ENCODE results near the gene VPS11. TPM values are rescaled to one million over a fixed set of nuclear protein-coding genes. Genes with fewer than 3 reads are reported as not detected.

Gene VPS11
- 10 to 100 TPM; 20.5 to 25.4 TPM for total RNA-seq

GRCh38 chr11:119067371-119068222 lies at the start of gene VPS11:
Gene VPS11 (plus strand): TSS chr11:119067818. CDS start chr11:119067824, 6 bp downstream.
- intact Hi-C loops (cut with DNase I, micrococcal nuclease): loop anchor here (1.0 to 2.0 kb wide), 14 partner anchors 10 to 271 kb away; partner anchors contain the start of genes HINFP (in 2 of the 2), HMBS (in 2 of the 2), HYOU1 (in 2 of the 2) and RPS25 (in 2 of the 2)
- peak; percentile 98 for ATAC-seq
- H3K27ac Mint-ChIP-seq: peak within 1 kb of the TSS; percentile 98

GRCh38 chr11:119018074-119018938 lies 49.3 kb upstream of the VPS11 start, which contains the start of the genes RPS25 and TRAPPC4:
Gene RPS25 (minus strand): TSS chr11:119018343. CDS start chr11:119018284, 59 bp downstream.
Gene TRAPPC4 (plus strand): TSS chr11:119018766. CDS start chr11:119018796, 30 bp downstream.
- Mint-ChIP-seq H3K4me1 (peaks cover 53% of the 10 kb centered on the region), H3K36me3 (ENCODE audit: low read depth) (peaks cover 82% of the 10 kb centered on the region), H3K4me3 (peak within 1 kb of the TSS; percentile 99), H3K9me3 (ENCODE audit: low read depth) (no peaks in the 10 kb centered on the region), H3K27me3 (no peaks in the 10 kb centered on the region), H3K27ac (peak within 1 kb of the TSS; percentile 99)
- ATAC-seq: peak; percentile 92
- intact Hi-C loops (cut with DNase I, micrococcal nuclease): loop anchor here (1.0 to 5.0 kb wide), 18 partner anchors 12 to 659 kb away; partner anchors contain the start of genes CENATAC (in 2 of the 2), HINFP (in 2 of the 2), HYOU1 (in 2 of the 2) and SLC37A4 (in 2 of the 2)
- ChIA-PET POLR2A (interaction anchor here (0.9 to 1.5 kb wide), 8 partner anchors 13 to 100 kb away, joined by 3 to 6 read pairs (median 3); partner anchors contain the start of genes CENATAC, DPAGT1 and VPS11), CTCF (interaction anchor here (0.6 to 2.1 kb wide), 7 partner anchors 9 to 305 kb away, joined by 3 to 9 read pairs (median 4); partner anchors contain the start of gene CENATAC)
- peak; percentile 98 for DNase-seq

More at GRCh38 chr11:119067371-119068222, at the start of gene VPS11:
- ChIA-PET POLR2A (interaction anchor here (0.7 to 2.0 kb wide), 10 partner anchors 11 to 51 kb away, joined by 3 to 28 read pairs (median 11); partner anchors contain the start of genes C2CD2L, DPAGT1, HMBS and HYOU1), CTCF (interaction anchor here (0.6 to 3.9 kb wide), 26 partner anchors 10 to 458 kb away, joined by 3 to 20 read pairs (median 4); partner anchors contain the start of genes C2CD2L, CBL, DPAGT1 and HMBS)
- peaks cover 34% of the 10 kb centered on the region for H3K4me1 Mint-ChIP-seq
- peaks cover 7% of the 10 kb centered on the region for H3K36me3 Mint-ChIP-seq (ENCODE audit: low read depth)
- no peaks in the 10 kb centered on the region for H3K27me3 Mint-ChIP-seq
- peak; percentile 100 for DNase-seq
- H3K9me3 Mint-ChIP-seq (ENCODE audit: low read depth): no peaks in the 10 kb centered on the region
- H3K4me3 Mint-ChIP-seq: peak within 1 kb of the TSS; percentile 87

- CTCF ChIA-PET: interaction anchor here (1.5 to 2.1 kb wide), 3 partner anchors 22 to 112 kb away, joined by 4 to 9 read pairs (median 5); partner anchors contain the start of gene CENATAC
- no peaks in the 10 kb centered on the region for H3K9me3 Mint-ChIP-seq (ENCODE audit: low read depth)
- peaks cover 57% of the 10 kb centered on the region for H3K4me1 Mint-ChIP-seq
- DNase-seq: no peak
- intact Hi-C loops (cut with DNase I, micrococcal nuclease): loop anchor here (2.0 to 5.0 kb wide), 5 partner anchors 37 to 187 kb away; partner anchors contain the start of genes BCL9L (in 1 of the 2), CBL (in 1 of the 2), HYOU1 (in 1 of the 2) and VPS11 (in 1 of the 2)
- POLR2A ChIA-PET: interaction anchor here (0.7 to 1.0 kb wide), 2 partner anchors 53 to 305 kb away, joined by 3 to 6 read pairs; no protein-coding TSS in a partner anchor
- ATAC-seq: no peak
- no peaks in the 10 kb centered on the region for H3K27me3 Mint-ChIP-seq
- peak overlapping the region; percentile 99 for H3K4me3 Mint-ChIP-seq
- H3K36me3 Mint-ChIP-seq (ENCODE audit: low read depth): peaks cover 77% of the 10 kb centered on the region
- H3K27ac Mint-ChIP-seq: peak overlapping the region; percentile 99
Measured at GRCh38 chr11:119019996-119020395, 47.6 kb upstream of the VPS11 start.

- H3K9me3 Mint-ChIP-seq (ENCODE audit: low read depth): no peaks in the 10 kb centered on the region
- DNase-seq: no peak
- no peaks in the 10 kb centered on the region for H3K27me3 Mint-ChIP-seq
- peak overlapping the region; percentile 68 for H3K27ac Mint-ChIP-seq
- H3K4me3 Mint-ChIP-seq: no peak overlapping the region
- ChIA-PET POLR2A (interaction anchor here (0.9 kb wide), 1 partner anchor 10 kb away, joined by 5 read pairs; no protein-coding TSS in a partner anchor), CTCF (interaction anchor here (1.1 kb wide), 2 partner anchors 8 to 24 kb away, joined by 3 to 4 read pairs; no protein-coding TSS in a partner anchor)
- intact Hi-C loops (cut with DNase I, micrococcal nuclease): no loop called here
- peaks cover 69% of the 10 kb centered on the region for H3K36me3 Mint-ChIP-seq (ENCODE audit: low read depth)
- ATAC-seq: no peak
- H3K4me1 Mint-ChIP-seq: peaks cover 46% of the 10 kb centered on the region
Measured at GRCh38 chr11:119021631-119022030, 46.0 kb upstream of the VPS11 start.

DNA sequence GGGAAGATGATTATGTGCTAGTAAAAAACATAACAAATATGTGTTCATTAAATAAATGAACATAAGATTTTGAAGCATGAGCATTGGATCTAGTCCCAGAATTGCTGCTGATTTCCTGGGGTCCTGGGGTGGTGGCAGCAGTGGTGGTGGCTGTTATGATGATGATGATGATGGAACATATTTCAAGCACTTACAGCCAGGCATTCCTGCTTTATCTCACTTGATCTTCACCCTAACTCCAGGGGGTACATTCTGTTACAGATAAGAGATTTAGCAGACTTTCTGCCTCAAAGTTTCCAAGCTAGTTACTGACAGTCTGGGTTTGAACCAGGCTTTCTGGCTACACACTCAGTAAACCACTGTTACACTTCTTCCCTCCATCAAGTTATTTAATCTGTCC lies 43.9 kb upstream of the VPS11 start:
- peaks cover 47% of the 10 kb centered on the region for H3K4me1 Mint-ChIP-seq
- no peak overlapping the region for H3K4me3 Mint-ChIP-seq
- no peaks in the 10 kb centered on the region for H3K9me3 Mint-ChIP-seq (ENCODE audit: low read depth)
- intact Hi-C loops (cut with DNase I, micrococcal nuclease): no loop called here
- ChIA-PET POLR2A (no interaction called here), CTCF (interaction anchor here (0.9 to 1.3 kb wide), 3 partner anchors 13 to 299 kb away, joined by 3 read pairs; no protein-coding TSS in a partner anchor)
- peak overlapping the region; percentile 56 for H3K27ac Mint-ChIP-seq
- no peaks in the 10 kb centered on the region for H3K27me3 Mint-ChIP-seq
- peaks cover 59% of the 10 kb centered on the region for H3K36me3 Mint-ChIP-seq (ENCODE audit: low read depth)
- ATAC-seq (no peak), DNase-seq (no peak)

GRCh38 chr11:119024430-119025098 lies 43.1 kb upstream of the VPS11 start:
- CTCF ChIA-PET: interaction anchor here (0.7 to 1.2 kb wide), 4 partner anchors 25 to 145 kb away, joined by 3 to 4 read pairs (median 3); no protein-coding TSS in a partner anchor

DNA sequence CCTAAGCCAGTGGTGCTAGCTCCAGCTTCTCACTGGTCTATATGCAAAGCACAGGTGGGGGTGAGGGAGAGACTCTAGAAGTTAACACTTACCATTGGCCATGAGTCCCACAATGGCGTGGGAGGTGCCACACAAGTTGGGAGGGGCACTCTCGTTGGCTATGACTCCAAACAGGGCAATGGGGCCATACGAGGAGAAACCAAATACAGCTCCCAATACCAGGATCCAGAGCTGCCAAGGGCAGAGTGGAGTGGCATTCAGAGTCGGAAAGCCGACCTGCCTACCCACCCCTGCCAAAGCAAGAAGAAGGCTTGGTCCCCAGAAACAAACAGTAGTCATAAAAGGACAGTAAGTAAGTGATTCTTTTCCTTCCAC lies 42.5 kb upstream of the VPS11 start:
- peak overlapping the region; percentile 22 for H3K27ac Mint-ChIP-seq
- ChIA-PET POLR2A (no interaction called here), CTCF (interaction anchor here (0.6 to 1.2 kb wide), 4 partner anchors 11 to 144 kb away, joined by 3 read pairs; no protein-coding TSS in a partner anchor)
- H3K9me3 Mint-ChIP-seq (ENCODE audit: low read depth): no peaks in the 10 kb centered on the region
- intact Hi-C loops (cut with DNase I, micrococcal nuclease): no loop called here
- peaks cover 55% of the 10 kb centered on the region for H3K4me1 Mint-ChIP-seq
- H3K27me3 Mint-ChIP-seq: no peaks in the 10 kb centered on the region
- H3K36me3 Mint-ChIP-seq (ENCODE audit: low read depth): peaks cover 55% of the 10 kb centered on the region
- no peak overlapping the region for H3K4me3 Mint-ChIP-seq
- DNase-seq (peak; percentile 31), ATAC-seq (no peak)

More at GRCh38 chr11:119024430-119025098, 43.1 kb upstream of the VPS11 start:
- intact Hi-C loops (cut with DNase I, micrococcal nuclease): no loop called here
- Mint-ChIP-seq H3K4me1 (peaks cover 56% of the 10 kb centered on the region), H3K36me3 (ENCODE audit: low read depth) (peaks cover 60% of the 10 kb centered on the region), H3K27me3 (no peaks in the 10 kb centered on the region), H3K27ac (peak overlapping the region; percentile 48), H3K9me3 (ENCODE audit: low read depth) (no peaks in the 10 kb centered on the region), H3K4me3 (no peak overlapping the region)
- no peak for DNase-seq
- ATAC-seq: no peak
- POLR2A ChIA-PET: no interaction called here

- H3K9me3 Mint-ChIP-seq (ENCODE audit: low read depth): no peaks in the 10 kb centered on the region
Measured at GRCh38 chr11:119025541-119025940, 42.1 kb upstream of the VPS11 start.

DNA sequence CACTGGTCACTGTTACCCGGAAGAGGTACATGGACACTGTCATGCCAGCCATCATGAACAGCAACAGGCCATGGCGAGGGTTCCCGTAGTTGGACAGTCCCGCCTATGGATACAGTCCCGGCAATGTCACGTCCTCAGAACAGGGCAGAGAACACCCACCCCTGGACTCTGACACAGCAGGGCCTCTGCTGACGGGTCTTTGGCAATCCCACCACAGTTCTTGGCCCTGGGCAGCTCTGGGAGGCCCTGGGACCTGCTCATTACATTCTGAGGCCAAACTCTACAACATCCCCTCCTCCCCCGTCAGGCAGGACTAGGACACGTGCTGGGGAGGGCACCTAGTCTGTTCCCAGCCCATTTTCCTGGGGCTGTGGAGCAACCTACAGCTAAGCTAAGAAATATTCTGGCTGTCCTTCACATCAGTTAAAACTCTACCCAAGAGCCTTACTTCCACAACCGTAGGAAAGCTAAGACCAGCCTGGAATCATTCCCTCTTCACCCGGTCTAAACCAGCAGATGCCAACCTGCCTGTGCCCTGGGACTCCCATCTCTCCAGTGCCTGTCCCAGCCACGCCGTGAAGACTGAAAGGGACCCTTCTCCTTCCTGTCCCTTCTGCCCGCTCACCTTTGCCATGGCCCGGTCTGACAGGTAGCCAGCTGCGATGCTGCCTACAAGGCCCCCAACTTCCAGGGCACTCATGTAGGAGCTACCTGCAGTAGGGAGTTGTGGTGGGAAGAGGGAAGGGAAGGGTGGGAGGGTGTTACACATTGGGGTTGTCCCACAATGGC lies 41.4 kb upstream of the VPS11 start:
- Mint-ChIP-seq H3K4me1 (peaks cover 49% of the 10 kb centered on the region), H3K36me3 (ENCODE audit: low read depth) (peaks cover 48% of the 10 kb centered on the region), H3K9me3 (ENCODE audit: low read depth) (no peaks in the 10 kb centered on the region), H3K4me3 (no peak overlapping the region), H3K27me3 (no peaks in the 10 kb centered on the region), H3K27ac (peak overlapping the region; percentile 15)
- CTCF ChIA-PET: interaction anchor here (0.6 to 1.2 kb wide), 3 partner anchors 10 to 71 kb away, joined by 3 read pairs; no protein-coding TSS in a partner anchor
- DNase-seq (no peak), ATAC-seq (no peak)
- intact Hi-C loops (cut with DNase I, micrococcal nuclease): no loop called here
- POLR2A ChIA-PET: no interaction called here

More at GRCh38 chr11:119025541-119025940, 42.1 kb upstream of the VPS11 start:
- DNase-seq (no peak), ATAC-seq (no peak)
- peaks cover 51% of the 10 kb centered on the region for H3K4me1 Mint-ChIP-seq
- H3K27me3 Mint-ChIP-seq: no peaks in the 10 kb centered on the region
- peak overlapping the region; percentile 22 for H3K27ac Mint-ChIP-seq
- ChIA-PET POLR2A (no interaction called here), CTCF (interaction anchor here (0.6 to 1.2 kb wide), 4 partner anchors 10 to 71 kb away, joined by 3 read pairs; no protein-coding TSS in a partner anchor)
- H3K36me3 Mint-ChIP-seq (ENCODE audit: low read depth): peaks cover 51% of the 10 kb centered on the region
- intact Hi-C loops (cut with DNase I, micrococcal nuclease): no loop called here
- no peak overlapping the region for H3K4me3 Mint-ChIP-seq
